Ascending aorta (tissue), 2 donors: Measurements from ENCODE around the gene TNIK. TPM values are rescaled to one million over a fixed set of nuclear protein-coding genes. Genes with fewer than 3 reads are reported as not detected.

Experiments
- DNase-seq, 2 donors: peaks; one replicate each; pipeline ENCODE4 v3.0.0-alpha.2; 2019; ENCODE audit warnings: low spot score in 2 of 2
- H3K27ac ChIP-seq, 2 donors: fragments of 200-600 bp; sonication (generic); one replicate each; pipeline ENCODE4 v1.5.1; 2016 to 2017; ENCODE audit warnings: mild to moderate bottlenecking in 1 of 2
- H3K27me3 ChIP-seq: fragments of 200-600 bp; sonication (generic); one replicate; pipeline ENCODE4 v1.5.1; 2017
- H3K36me3 ChIP-seq, 2 donors: fragments of 200-600 bp; sonication (generic); one replicate each; pipeline ENCODE4 v1.5.1; 2016
- H3K4me1 ChIP-seq, 2 donors: fragments of 200-600 bp; sonication (generic); one replicate each; pipeline ENCODE4 v1.5.1; 2016 to 2017; ENCODE audit warnings: mild to moderate bottlenecking in 1 of 2
- H3K4me3 ChIP-seq, 2 donors: fragments of 200-600 bp; sonication (generic); one replicate each; pipeline ENCODE4 v1.5.1; 2016 to 2017; ENCODE audit warnings: mild to moderate bottlenecking in 1 of 2
- H3K9me3 ChIP-seq, 2 donors: fragments of 200-600 bp; sonication (generic); one replicate each; pipeline ENCODE4 v1.5.1; 2016
- intact Hi-C: fragments of 100-400 bp; cut with DNase I; formaldehyde crosslinking; loops from one replicate; pipeline ENCODE4 v1.15.1; 2023
- total RNA-seq: library from RNA; depleted of rRNA; stranded (reverse); fragments of >200 nt; gene quantifications from one replicate; pipeline ENCODE4 v1.1.0, GENCODE V29; 2016
- TF ChIP-seq, protein P1 (sequence below), 3 experiments: fragments of 200-600 bp in 2 of 3; fragments of 450-650 bp in 1 of 3; sonication (generic) in 2 of 3; IDR thresholded peaks; one replicate each; pipeline ENCODE4 v1.5.1; 2016 to 2019; ENCODE audit warnings: antibody characterized with exemption in 3 of 3, mild to moderate bottlenecking in 1 of 3, moderate library complexity in 1 of 3

Gene TNIK
- total RNA-seq, 1 donor from 2014 or later: 0.75 TPM

- H3K27ac ChIP-seq: no peak overlapping the region
- no peaks in the 10 kb centered on the region for H3K36me3 ChIP-seq
- TF ChIP-seq, protein P1, sequence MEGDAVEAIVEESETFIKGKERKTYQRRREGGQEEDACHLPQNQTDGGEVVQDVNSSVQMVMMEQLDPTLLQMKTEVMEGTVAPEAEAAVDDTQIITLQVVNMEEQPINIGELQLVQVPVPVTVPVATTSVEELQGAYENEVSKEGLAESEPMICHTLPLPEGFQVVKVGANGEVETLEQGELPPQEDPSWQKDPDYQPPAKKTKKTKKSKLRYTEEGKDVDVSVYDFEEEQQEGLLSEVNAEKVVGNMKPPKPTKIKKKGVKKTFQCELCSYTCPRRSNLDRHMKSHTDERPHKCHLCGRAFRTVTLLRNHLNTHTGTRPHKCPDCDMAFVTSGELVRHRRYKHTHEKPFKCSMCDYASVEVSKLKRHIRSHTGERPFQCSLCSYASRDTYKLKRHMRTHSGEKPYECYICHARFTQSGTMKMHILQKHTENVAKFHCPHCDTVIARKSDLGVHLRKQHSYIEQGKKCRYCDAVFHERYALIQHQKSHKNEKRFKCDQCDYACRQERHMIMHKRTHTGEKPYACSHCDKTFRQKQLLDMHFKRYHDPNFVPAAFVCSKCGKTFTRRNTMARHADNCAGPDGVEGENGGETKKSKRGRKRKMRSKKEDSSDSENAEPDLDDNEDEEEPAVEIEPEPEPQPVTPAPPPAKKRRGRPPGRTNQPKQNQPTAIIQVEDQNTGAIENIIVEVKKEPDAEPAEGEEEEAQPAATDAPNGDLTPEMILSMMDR (IDR thresholded peaks at IDR 0.05): no peak
- intact Hi-C loops: no loop called here
- H3K4me3 ChIP-seq: no peak overlapping the region
- no peaks in the 10 kb centered on the region for H3K4me1 ChIP-seq
- DNase-seq: no peak
- H3K9me3 ChIP-seq: no peaks in the 10 kb centered on the region
- H3K27me3 ChIP-seq: no peaks in the 10 kb centered on the region
Measured at GRCh38 chr3:171419457-171419856, 40.7 kb downstream of the TNIK start.

DNA sequence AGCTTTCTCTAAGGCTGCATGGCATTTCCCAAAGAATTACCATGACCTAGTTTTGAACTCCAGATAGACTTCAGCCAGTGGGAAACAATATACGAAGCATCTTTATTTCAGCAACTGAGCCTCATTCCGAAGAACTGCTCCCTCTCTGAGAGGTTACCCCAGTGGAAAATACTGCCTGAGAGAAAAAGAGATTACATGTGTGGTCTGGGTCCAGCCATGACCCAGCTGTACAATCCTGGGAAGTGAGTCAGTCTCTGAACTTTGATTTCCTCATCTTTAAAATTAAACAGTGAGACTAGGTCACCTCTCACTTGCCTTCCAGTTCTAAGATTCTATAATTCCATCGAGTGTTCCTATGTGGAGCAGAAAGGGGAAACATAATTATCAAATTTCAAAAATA lies 42.4 kb downstream of the TNIK start:
- Histone ChIP-seq H3K4me1 (no peaks in the 10 kb centered on the region), H3K9me3 (no peaks in the 10 kb centered on the region), H3K27me3 (no peaks in the 10 kb centered on the region), H3K4me3 (no peak overlapping the region), H3K27ac (no peak overlapping the region), H3K36me3 (no peaks in the 10 kb centered on the region)
- DNase-seq: no peak
- intact Hi-C loops: no loop called here
- TF ChIP-seq, protein P1 (IDR thresholded peaks at IDR 0.05): no peak

DNA sequence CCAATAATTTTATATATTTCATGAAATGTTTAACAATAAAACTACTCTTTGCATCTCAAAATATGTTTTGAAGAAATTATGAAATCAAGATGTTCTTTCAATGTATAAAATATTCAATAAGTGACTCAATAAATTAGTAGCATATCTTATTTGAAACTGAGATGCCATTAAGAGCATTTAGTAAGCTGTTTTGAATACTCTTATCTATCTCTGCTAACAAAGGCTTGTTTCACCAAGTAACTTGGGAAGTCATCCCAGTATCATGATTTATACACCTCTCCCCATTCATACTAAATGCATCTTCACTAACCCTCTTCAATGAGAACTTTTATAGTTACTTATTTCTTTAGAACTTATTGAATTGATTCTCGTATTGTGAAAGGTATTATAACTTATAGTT lies 43.1 kb downstream of the TNIK start:
- no peak for DNase-seq
- no peaks in the 10 kb centered on the region for H3K4me1 ChIP-seq
- TF ChIP-seq, protein P1 (IDR thresholded peaks at IDR 0.05): no peak
- no peak overlapping the region for H3K27ac ChIP-seq
- no peaks in the 10 kb centered on the region for H3K36me3 ChIP-seq
- H3K27me3 ChIP-seq: no peaks in the 10 kb centered on the region
- no peak overlapping the region for H3K4me3 ChIP-seq
- no peaks in the 10 kb centered on the region for H3K9me3 ChIP-seq
- intact Hi-C loops: no loop called here

DNA sequence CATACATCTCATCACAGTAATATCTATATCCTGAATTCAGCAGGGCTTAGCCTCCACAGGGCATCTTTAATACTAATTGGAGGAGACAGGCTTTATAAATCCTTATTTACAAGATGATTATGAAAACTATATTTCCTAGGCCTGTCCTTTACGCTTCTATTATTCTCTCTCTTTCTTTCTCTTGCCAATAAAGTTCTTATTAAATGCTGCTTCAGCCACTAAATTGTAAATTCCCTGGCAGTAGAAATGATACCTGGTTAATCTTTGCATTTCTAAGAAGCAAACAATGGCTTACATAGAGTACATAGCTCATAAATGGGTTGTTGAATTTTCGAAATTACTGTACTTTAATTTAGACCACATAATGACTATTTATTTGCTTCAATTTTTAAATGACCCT lies 43.5 kb downstream of the TNIK start:
- no peak for DNase-seq
- no peak overlapping the region for H3K27ac ChIP-seq
- no peaks in the 10 kb centered on the region for H3K27me3 ChIP-seq
- H3K4me3 ChIP-seq: no peak overlapping the region
- H3K9me3 ChIP-seq: no peaks in the 10 kb centered on the region
- TF ChIP-seq, protein P1 (IDR thresholded peaks at IDR 0.05): no peak
- no peaks in the 10 kb centered on the region for H3K36me3 ChIP-seq
- intact Hi-C loops: no loop called here
- no peaks in the 10 kb centered on the region for H3K4me1 ChIP-seq

GRCh38 chr3:171416061-171416460 lies 44.1 kb downstream of the TNIK start:
- TF ChIP-seq, protein P1 (IDR thresholded peaks at IDR 0.05): no peak
- no peaks in the 10 kb centered on the region for H3K9me3 ChIP-seq
- H3K4me3 ChIP-seq: no peak overlapping the region
- no peak for DNase-seq
- H3K27me3 ChIP-seq: no peaks in the 10 kb centered on the region
- intact Hi-C loops: no loop called here
- no peaks in the 10 kb centered on the region for H3K36me3 ChIP-seq
- no peaks in the 10 kb centered on the region for H3K4me1 ChIP-seq
- no peak overlapping the region for H3K27ac ChIP-seq

GRCh38 chr3:171415070-171415469 lies 45.1 kb downstream of the TNIK start:
- intact Hi-C loops: no loop called here
- no peak for DNase-seq
- TF ChIP-seq, protein P1 (IDR thresholded peaks at IDR 0.05): no peak
- Histone ChIP-seq H3K27ac (no peak overlapping the region), H3K9me3 (no peaks in the 10 kb centered on the region), H3K36me3 (no peaks in the 10 kb centered on the region), H3K4me3 (no peak overlapping the region), H3K27me3 (no peaks in the 10 kb centered on the region), H3K4me1 (no peaks in the 10 kb centered on the region)
